ENCODE results near the gene PRKAR1B. TPM values are rescaled to one million over a fixed set of nuclear protein-coding genes. Genes with fewer than 3 reads are reported as not detected.

PRKAR1B gene
- total and polyA plus RNA-seq, 2 donors (not counting 1 experiment from before 2014, with no cell fraction given): 4.5 to 8.6 TPM

DNA sequence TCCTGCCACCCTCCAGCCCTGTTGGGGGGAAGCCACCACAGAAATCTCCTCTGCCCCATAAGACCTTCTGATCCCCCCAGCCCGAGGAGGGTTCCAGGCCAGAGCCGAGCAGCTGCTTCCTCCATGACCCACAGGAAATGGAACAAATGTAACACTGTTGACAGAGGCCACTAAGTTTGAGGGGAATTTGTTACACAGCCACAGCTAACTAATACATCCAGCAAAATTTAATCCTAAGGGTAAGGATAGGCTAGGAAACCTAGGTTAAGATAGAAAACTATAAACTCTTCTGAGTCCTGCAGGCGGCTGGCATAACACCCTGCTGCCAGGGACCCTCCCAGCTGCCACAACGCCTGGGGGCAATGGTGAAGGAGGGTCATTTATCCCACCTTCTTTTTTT lies 140.6 kb downstream of the PRKAR1B start:
- H3K4me1 Mint-ChIP-seq: peaks cover 2% of the 10 kb centered on the region
- Histone ChIP-seq H3K27me3 (replicated peaks in 1 of 4; ENCODE audit: control extremely low read depth in 1 of 4, control insufficient read depth in 3 of 4, insufficient read depth in 4 of 4, low read length in 3 of 4) (no peaks in the 10 kb centered on the region), H4K20me1 (ENCODE audit: control insufficient read depth, insufficient read depth, low read length, poor library complexity, severe bottlenecking) (no peaks in the 10 kb centered on the region), H3K79me2 (ENCODE audit: control insufficient read depth, insufficient read depth, low read length) (no peaks in the 10 kb centered on the region), H3K4me1 (ENCODE audit: control insufficient read depth in 2 of 2, insufficient read depth in 2 of 2, low read length in 2 of 2) (no peaks in the 10 kb centered on the region), H3K9me3 (ENCODE audit: control extremely low read depth in 1 of 3, control insufficient read depth in 2 of 3, insufficient read depth in 1 of 3, low read length in 2 of 3) (peaks cover 0 to 28% (median 0%) of the 10 kb centered on the region in 3 donors), H3K36me3 (replicated peaks in 1 of 2; ENCODE audit: control extremely low read depth in 1 of 2, control insufficient read depth in 1 of 2, extremely low read depth in 1 of 2, insufficient read depth in 2 of 2, low read length in 1 of 2) (no peaks in the 10 kb centered on the region), H3K9ac (ENCODE audit: low read length) (no peak overlapping the region), H2AFZ (ENCODE audit: insufficient read depth, low read depth, low read length, poor library complexity, severe bottlenecking) (no peak overlapping the region), H3K27ac (ENCODE audit: low read length in 2 of 2) (no peak overlapping the region), H3K4me3 (ENCODE audit: control extremely low read depth in 1 of 5, extremely low read depth in 1 of 5, insufficient read depth in 1 of 5, low read depth in 2 of 5, low read length in 4 of 5) (no peak overlapping the region), H3K4me2 (replicated peaks; ENCODE audit: low read depth, low read length, poor library complexity, severe bottlenecking) (no peak overlapping the region)
- H3K4me3 Mint-ChIP-seq: no peak overlapping the region
- WGBS (ENCODE audit: insufficient coverage): no CpG with 5 or more reads among the region's 4 CpGs
- no peak for TF ChIP-seq EZH2 (IDR thresholded peaks at IDR 0.05; ENCODE audit: borderline replicate concordance, insufficient read depth, low read depth, low read length, poor library complexity, severe bottlenecking)
- TF ChIP-seq, protein P1, sequence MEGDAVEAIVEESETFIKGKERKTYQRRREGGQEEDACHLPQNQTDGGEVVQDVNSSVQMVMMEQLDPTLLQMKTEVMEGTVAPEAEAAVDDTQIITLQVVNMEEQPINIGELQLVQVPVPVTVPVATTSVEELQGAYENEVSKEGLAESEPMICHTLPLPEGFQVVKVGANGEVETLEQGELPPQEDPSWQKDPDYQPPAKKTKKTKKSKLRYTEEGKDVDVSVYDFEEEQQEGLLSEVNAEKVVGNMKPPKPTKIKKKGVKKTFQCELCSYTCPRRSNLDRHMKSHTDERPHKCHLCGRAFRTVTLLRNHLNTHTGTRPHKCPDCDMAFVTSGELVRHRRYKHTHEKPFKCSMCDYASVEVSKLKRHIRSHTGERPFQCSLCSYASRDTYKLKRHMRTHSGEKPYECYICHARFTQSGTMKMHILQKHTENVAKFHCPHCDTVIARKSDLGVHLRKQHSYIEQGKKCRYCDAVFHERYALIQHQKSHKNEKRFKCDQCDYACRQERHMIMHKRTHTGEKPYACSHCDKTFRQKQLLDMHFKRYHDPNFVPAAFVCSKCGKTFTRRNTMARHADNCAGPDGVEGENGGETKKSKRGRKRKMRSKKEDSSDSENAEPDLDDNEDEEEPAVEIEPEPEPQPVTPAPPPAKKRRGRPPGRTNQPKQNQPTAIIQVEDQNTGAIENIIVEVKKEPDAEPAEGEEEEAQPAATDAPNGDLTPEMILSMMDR (IDR thresholded peaks at IDR 0.05): no peak
- H3K27ac Mint-ChIP-seq: no peak overlapping the region
- intact Hi-C loops (cut with micrococcal nuclease): no loop called here
- peaks cover 8% of the 10 kb centered on the region for H3K9me3 Mint-ChIP-seq (ENCODE audit: insufficient read depth)
- DNase-seq (no peak), ATAC-seq (ENCODE audit: low read depth) (no peak)
- no peaks in the 10 kb centered on the region for H3K27me3 Mint-ChIP-seq
- ChIA-PET POLR2A (interaction anchor here (1.3 kb wide), 1 partner anchor 18 kb away, joined by 3 read pairs; no protein-coding TSS in a partner anchor), CTCF (no interaction called here)

DNA sequence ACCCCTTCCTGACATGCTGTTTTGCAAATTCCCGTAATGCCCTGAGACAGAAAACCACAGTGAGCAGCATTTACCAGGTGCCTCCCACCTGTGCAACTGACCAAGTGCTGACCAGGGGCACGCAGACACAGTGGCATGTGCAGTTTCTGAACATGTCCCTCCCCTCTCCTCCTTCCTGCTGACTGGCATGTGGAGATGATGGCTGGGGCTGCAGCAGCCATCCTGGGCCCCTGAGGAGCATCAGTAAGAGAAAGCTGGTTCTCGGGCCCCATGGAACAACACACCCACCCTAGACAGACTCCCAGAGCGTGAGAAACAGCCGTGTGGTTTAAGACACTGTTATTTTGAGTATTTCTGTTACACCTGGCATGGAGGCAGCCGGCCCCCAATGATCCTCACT lies 141.2 kb downstream of the PRKAR1B start:
- POLR2A ChIA-PET: interaction anchor here (1.3 kb wide), 1 partner anchor 18 kb away, joined by 3 read pairs; no protein-coding TSS in a partner anchor
- 73% methylated on average over 4 of the region's 6 CpGs for WGBS (ENCODE audit: insufficient coverage)
- H3K4me2 ChIP-seq (replicated peaks; ENCODE audit: low read depth, low read length, poor library complexity, severe bottlenecking): no peak overlapping the region
- no peaks in the 10 kb centered on the region for H3K4me1 ChIP-seq (ENCODE audit: control insufficient read depth in 2 of 2, insufficient read depth in 2 of 2, low read length in 2 of 2)
- H3K9ac ChIP-seq (ENCODE audit: low read length): no peak overlapping the region
- TF ChIP-seq, protein P1 (IDR thresholded peaks at IDR 0.05): no peak
- TF ChIP-seq EZH2 (IDR thresholded peaks at IDR 0.05; ENCODE audit: borderline replicate concordance, insufficient read depth, low read depth, low read length, poor library complexity, severe bottlenecking): no peak
- Mint-ChIP-seq H3K27me3 (no peaks in the 10 kb centered on the region), H3K4me3 (no peak overlapping the region), H3K4me1 (peaks cover 2% of the 10 kb centered on the region), H3K27ac (no peak overlapping the region), H3K9me3 (ENCODE audit: insufficient read depth) (peaks cover 8% of the 10 kb centered on the region)
- CTCF ChIA-PET: no interaction called here
- H2AFZ ChIP-seq (ENCODE audit: insufficient read depth, low read depth, low read length, poor library complexity, severe bottlenecking): no peak overlapping the region
- DNase-seq (no peak), ATAC-seq (ENCODE audit: low read depth) (no peak)
- no peaks in the 10 kb centered on the region for H3K27me3 ChIP-seq (replicated peaks in 1 of 4; ENCODE audit: control extremely low read depth in 1 of 4, control insufficient read depth in 3 of 4, insufficient read depth in 4 of 4, low read length in 3 of 4)
- no peak overlapping the region for H3K4me3 ChIP-seq (ENCODE audit: control extremely low read depth in 1 of 5, extremely low read depth in 1 of 5, insufficient read depth in 1 of 5, low read depth in 2 of 5, low read length in 4 of 5)
- intact Hi-C loops (cut with micrococcal nuclease): no loop called here
- H4K20me1 ChIP-seq (ENCODE audit: control insufficient read depth, insufficient read depth, low read length, poor library complexity, severe bottlenecking): no peaks in the 10 kb centered on the region
- no peak overlapping the region for H3K27ac ChIP-seq (ENCODE audit: low read length in 2 of 2)
- H3K9me3 ChIP-seq (ENCODE audit: control extremely low read depth in 1 of 3, control insufficient read depth in 2 of 3, insufficient read depth in 1 of 3, low read length in 2 of 3): peaks cover 0 to 28% (median 0%) of the 10 kb centered on the region in 3 donors
- no peaks in the 10 kb centered on the region for H3K36me3 ChIP-seq (replicated peaks in 1 of 2; ENCODE audit: control extremely low read depth in 1 of 2, control insufficient read depth in 1 of 2, extremely low read depth in 1 of 2, insufficient read depth in 2 of 2, low read length in 1 of 2)
- no peaks in the 10 kb centered on the region for H3K79me2 ChIP-seq (ENCODE audit: control insufficient read depth, insufficient read depth, low read length)

All from B cell (primary cell).